HG03060 (cell line): Measurements from ENCODE around the gene SLC38A6.

Source experiments
- ATAC-seq: cut with Tn5 transposase; IDR thresholded peaks from one replicate; pipeline ENCODE4 v1.9.1; 2021; ENCODE audit warnings: low read depth, moderate number of reproducible peaks; ENCODE audit not compliant: unreplicated experiment

The SLC38A6 gene

DNA sequence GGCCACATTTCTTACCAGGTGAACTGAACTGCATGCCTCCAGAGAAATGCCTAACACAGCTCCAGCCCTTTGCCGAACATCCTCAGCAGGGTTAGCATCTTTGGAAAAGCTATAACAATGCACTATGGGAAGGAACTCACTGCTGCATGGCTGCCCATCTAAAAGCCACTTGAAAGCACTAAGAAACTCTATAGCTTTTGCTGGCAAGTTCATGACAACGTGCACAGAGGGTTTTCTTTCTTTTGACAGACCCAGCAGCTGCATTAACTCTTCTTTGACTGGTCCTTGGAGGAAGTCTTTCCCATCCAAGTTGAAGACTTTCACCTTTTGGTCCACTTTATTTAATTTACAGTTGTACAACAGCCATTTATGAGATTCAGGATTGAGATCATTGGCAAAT is 5.5 kb upstream of the SLC38A6 start:
- ATAC-seq: no peak

DNA sequence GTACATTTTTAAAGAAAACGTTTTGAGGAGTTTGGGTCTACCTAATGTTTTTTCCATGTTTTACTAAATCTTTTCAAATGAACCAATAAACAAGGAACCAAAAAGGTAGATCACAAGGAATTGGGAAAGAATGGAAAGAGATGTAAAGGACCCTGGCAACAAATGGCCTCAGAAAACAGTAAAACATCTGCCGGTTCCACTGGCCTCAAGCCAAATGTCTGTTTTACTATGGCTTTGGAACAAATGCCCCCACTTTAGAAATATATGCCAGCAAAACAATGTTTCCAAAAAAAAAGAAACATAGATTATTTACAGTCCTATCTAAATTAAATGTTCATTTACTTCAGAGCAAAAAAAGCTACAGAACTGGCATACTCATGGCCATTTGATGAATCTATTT is 3.2 kb upstream of the SLC38A6 start:
- ATAC-seq: no peak

DNA sequence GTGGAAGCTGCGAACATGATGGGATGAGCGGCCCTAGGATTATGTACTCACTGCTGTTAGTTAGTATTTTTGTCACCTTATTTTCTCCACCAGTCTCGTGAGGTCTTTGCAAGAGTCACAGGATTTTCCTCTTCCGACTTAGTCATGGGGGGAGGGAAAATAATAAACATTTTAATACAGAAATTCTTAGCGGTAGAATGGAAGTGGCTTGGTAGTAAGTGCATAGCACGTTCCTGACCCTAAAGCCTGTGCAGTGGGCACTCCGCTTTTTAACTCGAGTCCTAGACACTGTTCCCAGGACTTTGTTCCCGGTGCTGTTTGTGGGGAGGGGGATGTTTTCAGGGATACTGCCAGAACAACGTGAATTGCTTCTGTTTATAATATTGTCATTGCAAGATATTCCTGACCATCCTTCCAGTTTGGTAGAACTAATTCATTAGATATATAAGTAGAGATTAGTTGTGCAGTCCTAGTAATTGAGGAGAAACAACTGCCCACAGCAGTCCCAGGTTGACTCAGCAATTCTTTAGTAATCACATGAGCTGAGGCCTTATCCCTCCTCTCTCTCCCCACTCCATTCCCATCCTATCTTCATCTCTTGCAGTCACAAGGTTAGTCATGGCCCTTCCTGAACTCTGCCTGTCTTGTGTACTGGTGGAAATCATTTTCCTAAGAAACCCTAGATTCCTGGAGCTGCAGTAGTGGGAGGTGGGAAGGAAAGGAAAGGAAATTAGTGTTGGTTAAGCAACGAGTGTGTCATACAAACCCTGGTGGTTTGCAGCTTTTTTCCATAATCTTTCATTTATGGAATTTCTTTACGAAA is 799 bp downstream of the SLC38A6 start:
- ATAC-seq: no peak

DNA sequence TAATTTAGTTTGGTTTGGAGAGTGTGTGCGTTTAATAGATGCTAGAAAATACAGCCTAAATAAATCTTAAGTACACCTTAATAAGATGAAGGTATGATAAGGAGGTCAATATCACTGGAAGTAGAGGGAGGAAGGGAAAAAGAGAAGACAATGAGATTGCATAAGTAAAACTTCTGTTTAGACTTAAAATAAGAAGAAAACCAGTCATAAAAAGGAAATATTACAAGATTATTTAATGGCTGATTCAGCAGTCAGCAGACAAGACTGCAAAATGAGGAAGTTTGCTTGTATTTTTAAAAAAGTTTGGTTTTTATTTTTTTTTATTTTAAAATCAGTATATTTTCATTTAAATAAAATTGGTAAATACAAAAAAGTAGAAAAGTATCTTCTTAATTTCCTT is 3.2 kb downstream of the SLC38A6 start:
- no peak for ATAC-seq

DNA sequence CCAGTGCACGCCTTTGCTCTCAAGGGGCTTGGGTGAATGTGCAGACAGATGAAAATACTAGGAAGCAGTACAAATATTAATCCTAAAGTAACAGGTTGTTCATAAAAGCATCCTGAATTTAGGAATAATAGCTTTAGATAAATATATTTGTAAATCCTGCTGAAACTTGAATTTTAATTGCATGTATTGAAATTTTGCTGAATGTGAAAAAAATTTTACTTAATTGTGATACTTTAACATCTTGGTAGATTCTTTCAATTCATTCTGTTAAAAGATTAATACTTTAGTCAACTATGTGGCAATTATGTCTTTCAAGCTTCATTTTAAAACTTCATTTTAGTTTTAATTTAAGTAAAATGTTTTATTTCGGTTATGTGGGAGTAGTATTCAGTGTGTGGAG is 5.5 kb downstream of the SLC38A6 start:
- no peak for ATAC-seq

DNA sequence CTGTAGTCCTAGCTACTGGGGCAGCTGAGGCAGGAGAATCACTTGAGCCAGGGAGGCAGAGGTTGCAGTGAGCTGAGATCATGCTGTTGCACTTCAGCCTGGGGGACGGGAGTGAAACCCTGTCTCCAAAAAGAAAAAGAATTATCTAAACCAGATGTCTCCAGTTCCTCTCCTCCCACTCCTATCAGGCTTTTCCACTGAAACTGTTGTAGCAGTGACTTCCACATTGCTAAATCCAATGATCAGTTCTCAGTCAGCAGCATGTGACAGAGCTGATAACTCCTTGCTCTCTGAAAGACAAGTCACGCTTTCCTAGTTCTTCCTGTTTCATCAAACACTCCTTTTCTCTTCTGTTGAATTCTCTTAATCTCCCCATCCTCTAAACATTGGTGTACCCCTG is 8.6 kb downstream of the SLC38A6 start:
- no peak for ATAC-seq

DNA sequence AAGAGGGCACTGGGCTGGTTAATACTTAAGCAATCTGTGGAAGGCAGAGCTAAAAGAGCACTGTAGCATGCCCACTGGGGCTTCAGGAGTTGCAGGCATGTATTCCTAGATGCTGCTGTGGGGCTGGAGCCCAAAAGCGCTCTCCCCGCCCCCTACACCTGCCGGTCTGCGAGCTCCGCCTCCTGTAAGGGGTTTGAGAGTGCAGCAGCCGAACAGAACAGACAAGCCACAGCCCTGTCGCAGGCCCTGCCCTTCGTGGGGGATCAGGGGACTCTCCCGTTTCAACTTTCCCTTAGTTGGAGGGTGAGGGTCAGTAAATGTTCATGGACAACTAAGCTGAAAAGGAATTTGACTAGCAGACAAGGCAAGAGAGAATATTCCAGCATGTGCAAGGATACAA is 17.6 kb downstream of the SLC38A6 start:
- no peak for ATAC-seq

DNA sequence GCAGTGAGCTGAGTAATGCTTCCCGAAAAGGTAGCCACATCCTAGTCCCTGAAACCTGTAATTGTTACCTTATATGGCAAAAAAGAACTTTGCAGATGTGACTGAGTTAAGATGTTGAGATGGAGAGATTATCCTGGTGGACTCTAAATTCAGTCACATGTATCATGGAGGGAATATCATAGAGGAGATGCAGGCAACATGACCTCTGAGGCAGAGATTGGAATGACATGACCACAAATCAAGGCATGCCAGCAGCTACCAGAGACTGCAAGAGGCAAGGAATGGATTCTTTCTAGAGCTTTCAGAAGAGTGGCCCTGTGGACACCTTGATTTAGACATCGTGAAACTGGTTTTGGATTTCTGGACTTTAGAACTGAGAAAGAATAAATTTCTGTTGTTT is 18.5 kb downstream of the SLC38A6 start:
- ATAC-seq: no peak

DNA sequence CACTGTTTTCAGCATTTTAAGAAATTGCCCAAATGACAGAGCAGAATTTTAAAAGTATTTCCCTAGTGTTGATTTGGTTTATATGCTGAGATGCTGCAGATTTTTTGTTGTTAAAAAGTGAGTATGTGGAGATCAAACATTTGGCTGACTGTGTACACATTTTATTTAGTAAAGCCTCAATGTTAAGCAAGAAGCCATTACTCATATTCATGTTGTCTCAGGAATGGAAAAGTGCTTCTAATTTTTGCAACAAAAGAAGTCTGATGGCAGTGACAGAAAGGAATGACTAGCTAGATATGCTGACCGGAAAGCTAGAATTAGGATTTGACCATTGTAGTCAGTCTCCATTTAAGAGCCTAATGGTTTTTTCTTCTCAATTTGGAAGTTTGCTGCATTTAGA is 22.5 kb downstream of the SLC38A6 start:
- ATAC-seq: no peak

DNA sequence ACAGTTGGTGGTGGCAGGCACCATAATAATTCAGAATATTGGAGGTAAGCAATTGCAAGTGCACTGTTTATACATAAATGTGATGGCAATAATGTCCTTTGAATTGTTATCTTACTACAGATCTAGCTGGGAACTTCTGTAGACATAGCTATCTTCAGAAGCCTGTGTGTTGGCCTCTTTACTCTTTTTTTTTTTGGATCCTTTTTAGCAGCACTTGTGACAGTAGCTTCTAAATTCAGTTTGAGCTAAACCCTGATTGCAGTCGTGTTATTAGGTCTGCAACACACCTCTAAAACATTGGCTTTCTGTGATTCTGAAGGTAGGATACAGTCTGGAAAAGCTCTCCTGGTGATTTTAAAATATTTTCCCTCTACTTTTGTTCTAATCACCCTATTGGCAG is 38.5 kb downstream of the SLC38A6 start:
- ATAC-seq: no peak

DNA sequence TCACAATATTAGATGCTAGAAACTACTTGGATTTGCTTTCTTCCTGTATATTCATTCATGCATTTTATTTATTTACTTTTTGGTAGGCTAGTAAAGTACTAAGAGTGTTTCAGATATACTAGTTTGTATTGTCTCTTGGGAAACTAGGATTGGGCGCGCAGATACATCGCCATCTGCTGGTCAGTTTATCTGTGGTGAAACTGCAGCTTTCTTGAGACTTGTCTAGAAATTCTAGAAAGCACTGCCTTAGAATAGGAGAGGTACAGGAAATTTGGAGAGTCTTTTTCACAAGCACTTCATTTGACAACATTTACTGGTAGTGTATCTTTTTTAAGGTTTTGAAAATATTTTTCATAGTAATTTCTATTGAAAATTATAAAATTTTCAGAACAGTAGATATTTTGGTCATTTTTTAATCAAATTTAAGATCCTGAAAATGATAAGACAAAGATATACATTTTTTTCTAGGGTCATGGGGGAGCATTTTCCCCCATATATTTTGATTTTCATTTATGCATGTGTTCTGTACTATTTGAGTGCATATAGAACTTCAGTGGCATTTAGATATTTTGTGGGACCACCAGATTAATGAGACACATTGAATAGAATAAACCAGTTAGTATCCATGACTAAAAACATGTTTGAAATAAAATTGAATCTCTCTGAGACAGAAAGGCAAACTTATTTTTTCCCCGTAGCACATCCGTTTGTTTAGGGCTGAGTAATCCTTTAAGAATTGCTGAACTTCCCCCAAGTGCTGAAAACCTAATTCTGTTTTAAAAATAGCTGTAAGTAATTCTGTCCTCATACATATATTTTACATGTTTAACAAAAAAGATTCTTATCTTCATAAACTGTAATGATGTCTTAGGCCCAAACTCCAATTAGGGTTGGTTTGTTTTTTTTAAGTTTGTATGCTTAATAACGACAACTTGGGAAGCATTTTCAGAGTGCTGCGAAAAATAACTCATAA is 44.5 kb downstream of the SLC38A6 start:
- no peak for ATAC-seq

DNA sequence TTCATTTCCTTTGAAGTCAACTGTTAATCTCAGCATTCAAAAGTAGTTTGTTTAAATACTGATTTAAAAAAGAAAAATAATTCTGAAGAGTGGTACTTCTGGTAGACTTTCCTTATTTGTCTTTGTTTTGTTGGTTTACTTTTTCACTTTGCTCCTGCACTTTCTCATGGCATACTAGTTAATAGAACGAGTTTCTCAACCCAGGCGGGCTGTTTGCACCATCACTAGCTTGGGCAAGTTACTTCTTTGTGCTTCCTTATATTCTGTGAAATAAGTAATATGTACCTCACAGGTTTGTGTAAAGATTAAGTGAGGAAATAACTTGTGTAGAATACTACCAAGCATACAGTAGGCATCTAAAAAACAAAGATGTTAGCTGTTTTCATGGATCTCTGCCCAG is 45.5 kb downstream of the SLC38A6 start:
- ATAC-seq: no peak

DNA sequence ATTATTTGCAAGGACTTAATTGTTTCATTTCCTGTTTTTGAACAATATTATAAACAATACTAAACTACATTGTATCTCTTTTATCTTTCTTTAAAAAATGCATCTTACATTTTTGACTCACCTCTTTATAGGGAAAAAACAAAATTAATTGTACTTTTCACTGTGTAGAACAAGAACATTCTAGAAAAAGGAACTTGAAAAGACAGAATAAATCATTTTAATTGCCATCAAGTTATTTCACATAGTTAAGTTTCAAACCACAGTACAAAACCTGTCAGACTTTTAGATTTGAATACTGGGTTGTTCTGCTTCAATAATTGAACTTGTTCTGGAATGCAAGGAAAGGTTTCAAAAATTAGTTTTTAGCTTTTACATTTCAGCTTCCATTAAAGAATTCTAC is 50.0 kb downstream of the SLC38A6 start:
- no peak for ATAC-seq

DNA sequence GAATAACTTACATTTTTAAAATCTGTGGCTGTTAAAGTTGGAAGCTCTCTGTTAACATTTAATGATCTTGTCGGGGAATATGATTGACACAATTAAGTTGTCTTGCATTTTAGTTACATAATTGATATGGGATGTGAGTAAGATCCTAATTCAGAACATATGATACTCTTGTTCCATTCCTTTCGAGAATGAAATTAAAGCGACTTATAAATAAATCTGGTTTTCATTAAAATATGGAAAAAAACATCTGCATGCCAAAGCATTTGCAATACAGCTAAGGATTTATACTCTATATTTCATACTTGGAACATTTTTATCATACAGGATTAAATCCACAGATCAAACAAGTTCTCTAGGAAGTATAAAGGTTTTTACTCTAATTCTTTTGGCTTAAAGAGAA is 52.0 kb downstream of the SLC38A6 start:
- ATAC-seq: no peak

DNA sequence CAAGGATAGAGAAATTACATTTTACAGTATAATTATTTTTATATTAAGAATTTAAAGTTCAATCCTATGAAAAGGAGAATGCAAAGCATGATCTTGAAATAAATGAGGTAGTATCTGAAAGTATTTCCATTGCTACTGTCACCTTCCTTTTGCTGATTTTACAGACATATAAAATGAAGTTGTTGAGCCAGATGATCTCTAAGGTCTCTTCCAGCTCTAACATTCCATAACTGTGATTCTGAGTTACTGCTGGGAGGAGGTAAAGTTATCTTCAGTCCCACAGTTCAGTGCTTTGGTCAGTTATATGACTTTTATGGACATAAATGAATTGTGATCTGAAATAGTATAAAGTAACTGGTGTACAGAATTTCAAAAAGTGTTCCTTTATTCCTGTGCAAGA is 52.8 kb downstream of the SLC38A6 start:
- ATAC-seq: no peak

DNA sequence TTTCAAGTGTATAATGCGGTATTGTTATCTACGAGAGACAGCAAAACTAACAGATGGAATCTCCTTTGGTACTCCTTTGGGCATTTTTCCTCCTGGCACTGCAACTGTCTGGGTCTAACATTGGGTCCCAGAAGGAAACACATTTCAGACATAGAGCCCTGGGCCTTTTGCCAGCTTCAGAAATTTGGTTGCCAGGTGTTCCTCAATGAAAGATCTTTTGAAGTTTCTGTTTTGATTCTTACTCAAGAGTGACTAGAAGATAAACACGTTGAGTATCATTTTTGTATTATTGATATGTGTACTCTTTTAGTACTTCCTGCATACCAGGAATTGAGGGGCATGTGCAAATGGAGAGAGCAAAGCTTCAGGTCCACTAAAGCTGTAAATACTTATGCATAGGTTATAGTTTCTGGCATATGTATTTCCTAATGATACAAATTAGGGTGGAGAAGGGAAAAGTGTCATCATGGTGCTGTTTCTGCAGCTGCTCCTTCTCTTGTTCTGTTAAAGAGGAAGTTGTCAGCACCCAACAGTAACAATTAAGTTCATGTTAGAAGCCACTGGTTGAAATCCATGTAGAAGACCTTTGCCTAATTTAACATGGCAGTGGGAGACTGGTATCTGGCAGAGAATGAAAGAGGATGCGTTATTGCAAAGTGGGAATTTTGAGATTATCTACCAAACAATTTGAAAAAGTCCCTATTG is 53.5 kb downstream of the SLC38A6 start:
- ATAC-seq: peak; percentile 80

DNA sequence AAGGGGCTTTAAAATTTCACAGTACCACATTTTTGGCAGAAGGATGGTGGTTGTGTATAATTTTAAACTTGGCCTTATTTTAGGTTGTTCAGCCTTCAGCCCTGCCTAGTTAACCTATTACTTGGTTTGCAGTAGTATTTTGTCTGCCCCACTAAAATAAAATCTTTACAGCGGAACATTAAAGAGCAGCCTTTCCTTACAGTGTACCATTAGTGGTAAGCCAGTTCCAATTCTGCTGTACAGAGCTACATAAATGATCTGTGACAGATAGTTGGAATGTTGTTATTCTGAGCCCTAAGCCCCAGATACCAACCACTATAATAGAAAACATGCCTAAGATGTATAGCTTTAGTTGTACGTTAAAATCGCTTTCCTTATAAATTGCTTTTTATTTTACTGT is 56.2 kb downstream of the SLC38A6 start:
- no peak for ATAC-seq

DNA sequence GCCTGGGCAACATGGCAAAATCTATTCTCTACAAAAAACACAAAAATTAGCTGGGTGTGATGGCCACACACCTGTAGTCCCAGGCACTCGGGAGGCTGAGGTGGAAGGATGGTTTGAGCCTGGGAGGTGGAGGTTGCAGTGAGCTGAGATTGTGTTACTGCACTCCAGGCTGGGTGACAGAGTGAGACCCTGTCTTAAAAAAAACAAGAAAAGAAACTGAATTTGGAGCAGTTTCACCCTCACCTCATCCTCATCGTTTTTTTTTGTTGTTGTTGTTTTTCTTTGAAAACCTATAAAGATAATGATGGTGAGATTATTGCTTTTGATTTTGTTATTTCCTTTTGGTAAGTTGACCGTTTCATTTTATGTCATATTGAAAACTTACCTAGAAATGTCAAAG is 60.7 kb downstream of the SLC38A6 start:
- ATAC-seq: no peak

DNA sequence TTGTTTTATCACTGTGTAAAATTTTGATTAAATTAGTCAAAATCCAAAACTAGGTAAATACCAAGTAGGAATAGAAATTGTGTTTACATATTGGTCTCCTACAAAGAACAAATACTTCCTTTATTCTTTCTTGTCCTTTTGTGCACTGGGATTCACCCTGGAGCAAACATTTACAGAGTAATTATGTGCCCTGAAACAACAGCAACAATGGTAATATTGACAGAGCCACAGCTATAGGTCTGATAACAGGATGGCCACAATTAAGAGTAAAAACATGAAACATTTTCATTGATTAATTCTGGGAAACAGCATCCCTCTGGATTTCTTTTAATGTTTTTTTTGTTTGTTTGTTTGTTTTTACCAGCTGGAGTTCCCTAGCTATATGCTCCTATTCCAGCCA is 61.2 kb downstream of the SLC38A6 start:
- ATAC-seq: no peak

DNA sequence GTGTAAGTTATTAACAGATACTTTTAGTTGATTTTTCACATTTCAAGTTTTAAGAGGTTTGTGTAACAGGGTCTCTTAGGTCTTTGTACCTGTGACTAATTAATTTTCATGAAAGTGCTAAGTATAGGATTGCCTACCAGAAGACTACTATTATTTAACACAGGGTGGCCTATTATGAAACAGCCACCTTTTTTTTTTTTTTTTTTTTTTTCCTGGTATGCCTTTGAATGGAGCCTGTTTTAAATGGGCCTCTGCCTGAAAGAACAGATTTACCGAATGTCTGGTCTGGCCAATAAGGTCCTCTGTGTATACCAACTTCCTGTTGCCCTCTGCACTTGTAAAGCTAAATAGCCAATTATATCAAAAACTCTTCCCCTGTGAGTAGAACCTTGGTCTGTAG is 62.5 kb downstream of the SLC38A6 start:
- no peak for ATAC-seq

DNA sequence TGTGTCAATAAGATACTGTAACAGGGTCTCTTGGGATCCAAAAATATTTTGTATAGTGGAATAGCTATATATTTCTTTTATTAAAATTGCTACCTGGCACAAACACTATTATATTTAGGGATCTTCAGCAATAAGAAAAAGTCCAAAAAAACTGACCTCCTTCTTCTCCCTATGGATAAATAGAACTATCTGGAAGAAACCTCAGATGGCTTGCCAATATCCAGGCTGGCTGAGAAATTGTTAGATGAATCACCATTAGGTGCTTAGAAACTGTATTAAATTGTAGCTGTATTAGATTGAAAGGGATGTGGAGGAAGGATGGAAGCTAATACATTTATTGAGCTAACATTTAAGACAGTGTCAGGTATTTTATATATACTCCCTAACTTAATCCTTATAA is 66.0 kb downstream of the SLC38A6 start:
- ATAC-seq: no peak
